ENCODE data around the gene CCDC33. TPM values are rescaled to one million over a fixed set of nuclear protein-coding genes. Genes with fewer than 3 reads are reported as not detected.

CCDC33 gene
- total and polyA plus RNA-seq, 8 donors: 0.58 to 9.4 (median 0.73) TPM; not detected in 5

- WGBS, 5 donors: 51 to 66% (median 55%) methylated on average over 8 of the region's 8 CpGs
These were observed 148.9 kb downstream of the CCDC33 start for GRCh38 chr15:74384881-74385643.

DNA sequence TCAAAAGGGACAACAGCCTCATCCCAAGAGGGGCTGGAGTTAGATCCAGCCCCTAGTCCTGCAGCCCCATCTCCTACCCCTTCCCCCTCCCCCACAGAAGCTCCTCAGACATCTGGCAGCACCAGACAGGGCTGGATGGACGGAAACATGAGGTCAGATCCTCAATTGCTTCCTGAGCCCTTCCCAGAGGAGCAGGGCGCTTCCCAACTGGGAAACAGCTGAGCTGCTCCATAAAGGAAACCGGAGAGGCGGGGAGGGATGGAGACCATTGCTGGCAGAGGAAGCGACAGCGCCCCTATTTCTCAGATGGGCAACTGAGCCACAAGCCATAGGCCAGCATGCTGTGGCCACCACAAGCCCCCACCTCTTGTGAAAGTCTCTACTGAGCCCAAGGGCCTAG lies 149.6 kb downstream of the CCDC33 start:
- peaks cover 5 to 58% (median 14%) of the 10 kb centered on the region in 4 donors for H3K4me1 ChIP-seq
- H3K36me3 ChIP-seq: no peaks in the 10 kb centered on the region
- H3K27me3 ChIP-seq: peaks cover 0 to 15% (median 0%) of the 10 kb centered on the region in 3 donors
- H3K9me3 ChIP-seq: no peaks in the 10 kb centered on the region
- H3K4me3 ChIP-seq: no peak overlapping the region
- WGBS, 5 donors: 74 to 94% (median 87%) methylated on average over 6 of the region's 6 CpGs
- peak overlapping the region in 4 of 5 donors; percentile 48 to 71 (median 64) for H3K27ac ChIP-seq
- TF ChIP-seq POLR2AphosphoS5 (IDR thresholded peaks at IDR 0.05) (no peak), EP300 (IDR thresholded peaks at IDR 0.05) (no peak), POLR2A (IDR thresholded peaks at IDR 0.05) (no peak)
- TF ChIP-seq, protein P1, sequence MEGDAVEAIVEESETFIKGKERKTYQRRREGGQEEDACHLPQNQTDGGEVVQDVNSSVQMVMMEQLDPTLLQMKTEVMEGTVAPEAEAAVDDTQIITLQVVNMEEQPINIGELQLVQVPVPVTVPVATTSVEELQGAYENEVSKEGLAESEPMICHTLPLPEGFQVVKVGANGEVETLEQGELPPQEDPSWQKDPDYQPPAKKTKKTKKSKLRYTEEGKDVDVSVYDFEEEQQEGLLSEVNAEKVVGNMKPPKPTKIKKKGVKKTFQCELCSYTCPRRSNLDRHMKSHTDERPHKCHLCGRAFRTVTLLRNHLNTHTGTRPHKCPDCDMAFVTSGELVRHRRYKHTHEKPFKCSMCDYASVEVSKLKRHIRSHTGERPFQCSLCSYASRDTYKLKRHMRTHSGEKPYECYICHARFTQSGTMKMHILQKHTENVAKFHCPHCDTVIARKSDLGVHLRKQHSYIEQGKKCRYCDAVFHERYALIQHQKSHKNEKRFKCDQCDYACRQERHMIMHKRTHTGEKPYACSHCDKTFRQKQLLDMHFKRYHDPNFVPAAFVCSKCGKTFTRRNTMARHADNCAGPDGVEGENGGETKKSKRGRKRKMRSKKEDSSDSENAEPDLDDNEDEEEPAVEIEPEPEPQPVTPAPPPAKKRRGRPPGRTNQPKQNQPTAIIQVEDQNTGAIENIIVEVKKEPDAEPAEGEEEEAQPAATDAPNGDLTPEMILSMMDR (IDR thresholded peaks at IDR 0.05): no peak
- no peak for DNase-seq
- intact Hi-C loops (cut with DNase I; ENCODE audit: low total_unique reads): no loop called here

More at GRCh38 chr15:74384881-74385643, 148.9 kb downstream of the CCDC33 start:
- Histone ChIP-seq H3K4me1 (peaks cover 5 to 55% (median 14%) of the 10 kb centered on the region in 4 donors), H3K9me3 (no peaks in the 10 kb centered on the region), H3K4me3 (no peak overlapping the region), H3K36me3 (no peaks in the 10 kb centered on the region), H3K27ac (peak overlapping the region; percentile 22 to 71 (median 61)), H3K27me3 (peaks cover 0 to 16% (median 0%) of the 10 kb centered on the region in 3 donors)
- peak; percentile 46 to 86 for DNase-seq
- intact Hi-C loops (cut with DNase I; ENCODE audit: low total_unique reads): no loop called here
- TF ChIP-seq POLR2AphosphoS5 (IDR thresholded peaks at IDR 0.05): no peak
- TF ChIP-seq POLR2A (IDR thresholded peaks at IDR 0.05): no peak
- TF ChIP-seq, protein P1 (IDR thresholded peaks at IDR 0.05): no peak
- no peak for TF ChIP-seq EP300 (IDR thresholded peaks at IDR 0.05)

Other genes with a start within 250 kb of the CCDC33 start
- gene STOML1, start 244.0 kb upstream of the CCDC33 start, total RNA-seq: 10 to 100 TPM in 2 of 5 donors, 1 to 10 TPM in 3; 5.3 to 26.4 (median 9.8) TPM
- gene STOML1, start 244.0 kb upstream of the CCDC33 start, polyA plus RNA-seq: 10 to 100 TPM in 1 of 3 donors, 1 to 10 TPM in 2; 8.0 to 13.3 (median 9.6) TPM
- gene PML, start 241.6 kb upstream of the CCDC33 start, total RNA-seq: 100 to 1,000 TPM in 2 of 5 donors, 10 to 100 TPM in 3; 27.7 to 170 (median 65.9) TPM
- 10 to 100 TPM; 16.0 to 25.8 (median 21.9) TPM for gene PML, start 241.6 kb upstream of the CCDC33 start, polyA plus RNA-seq
- 1 to 10 TPM in 1 of 5 donors, not detected in 4; 1.1 TPM for gene GOLGA6A, start 153.8 kb upstream of the CCDC33 start, total RNA-seq
- not detected for gene GOLGA6A, start 153.8 kb upstream of the CCDC33 start, polyA plus RNA-seq
- gene ISLR2, start 105.7 kb upstream of the CCDC33 start, total RNA-seq: 1 to 10 TPM in 2 of 5 donors, under 1 TPM in 1, not detected in 2; 0.29 to 4.4 (median 1.0) TPM
- under 1 TPM in 2 of 3 donors, not detected in 1; 0.19 to 0.30 TPM for gene ISLR2, start 105.7 kb upstream of the CCDC33 start, polyA plus RNA-seq
- 10 to 100 TPM in 4 of 5 donors, 1 to 10 TPM in 1; 8.4 to 44.6 (median 28.6) TPM for gene ISLR, start 62.6 kb upstream of the CCDC33 start, total RNA-seq
- 1 to 10 TPM; 3.5 to 9.0 (median 3.6) TPM for gene ISLR, start 62.6 kb upstream of the CCDC33 start, polyA plus RNA-seq
- 1 to 10 TPM in 1 of 5 donors, not detected in 4; 1.5 TPM for gene STRA6, start 33.5 kb upstream of the CCDC33 start, total RNA-seq
- gene STRA6, start 33.5 kb upstream of the CCDC33 start, polyA plus RNA-seq: under 1 TPM in 1 of 3 donors, not detected in 2; 0.95 TPM
- 1 to 10 TPM in 1 of 5 donors, not detected in 4; 3.9 TPM for gene CYP11A1, start 131.3 kb downstream of the CCDC33 start, total RNA-seq
- 10 to 100 TPM in 1 of 3 donors, 1 to 10 TPM in 2; 2.5 to 10.2 (median 4.5) TPM for gene CYP11A1, start 131.3 kb downstream of the CCDC33 start, polyA plus RNA-seq
- 1 to 10 TPM in 3 of 5 donors, not detected in 2; 1.3 to 2.9 (median 2.5) TPM for gene SEMA7A, start 197.6 kb downstream of the CCDC33 start, total RNA-seq
- gene SEMA7A, start 197.6 kb downstream of the CCDC33 start, polyA plus RNA-seq: 1 to 10 TPM in 2 of 3 donors, under 1 TPM in 1; 0.31 to 3.5 (median 1.7) TPM
- gene UBL7, start 224.8 kb downstream of the CCDC33 start, total RNA-seq: 100 to 1,000 TPM in 1 of 5 donors, 10 to 100 TPM in 3, 1 to 10 TPM in 1; 2.0 to 131 (median 31.2) TPM
- 10 to 100 TPM; 33.0 to 46.3 (median 38.5) TPM for gene UBL7, start 224.8 kb downstream of the CCDC33 start, polyA plus RNA-seq